CD4-positive, alpha-beta T cell treated with Interleukin-2 at 100 ng/mL for 4 hours (primary cell): Measurements from ENCODE around the gene CDK11B.
"Not testable (repeated sequence)": the region's sequence is repeated elsewhere in the genome, so short reads cannot be mapped to it uniquely, and the experiment has no call there.

Experiments used
- DNase-seq: peaks from one replicate; pipeline ENCODE4 v3.0.0-alpha.2; 2020; ENCODE audit warnings: low spot score

The CDK11B gene

DNA sequence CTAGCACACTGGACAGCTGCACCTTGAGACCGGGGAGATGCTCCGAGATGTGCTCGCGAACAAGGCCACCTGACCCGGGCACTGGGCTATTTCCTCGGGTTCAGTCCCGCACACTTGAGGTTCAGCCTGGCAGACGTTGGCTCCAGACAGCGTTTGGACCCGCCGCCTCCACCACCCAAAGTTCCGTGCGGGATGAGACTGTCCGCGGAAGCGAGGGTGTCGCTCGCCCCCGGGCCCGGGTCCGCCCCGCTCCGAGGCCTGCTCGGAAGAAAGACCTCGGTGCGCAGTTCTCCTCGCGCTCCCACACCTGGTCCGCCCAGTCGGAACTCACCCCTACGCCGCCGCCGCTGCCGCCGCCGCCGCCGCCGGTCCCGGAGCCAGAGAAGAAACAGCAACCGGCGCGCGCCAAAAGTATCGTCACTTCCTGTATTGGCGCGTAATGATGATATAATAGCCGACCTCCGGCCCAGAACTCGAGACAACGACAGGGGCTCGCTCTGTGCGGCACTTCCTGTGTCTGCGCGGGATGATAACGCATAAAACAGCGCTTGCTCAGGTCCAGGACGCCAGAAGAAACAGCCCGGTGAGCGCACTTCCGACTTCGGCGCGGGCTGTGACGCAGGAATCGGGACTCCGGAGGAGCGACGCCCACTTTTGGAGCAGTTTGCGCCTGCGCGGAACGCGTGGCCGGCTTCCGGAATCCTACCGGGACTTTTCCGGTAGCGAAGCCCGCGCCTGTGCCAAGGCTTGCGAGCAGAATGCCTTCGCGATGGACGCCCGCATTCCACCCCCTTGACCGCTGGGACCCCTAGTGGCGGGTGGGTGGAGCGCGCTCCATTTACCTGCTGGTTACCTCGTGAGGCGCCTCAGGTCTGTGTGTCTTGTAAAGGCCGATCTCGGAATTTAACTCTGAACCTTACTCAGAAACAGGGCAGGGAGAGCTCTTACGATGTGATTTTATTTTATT is at the start of gene CDK11B:
CDK11B (minus strand) TSS at position 422 of the 967 bp plus-strand sequence. CDS start 1,519 bp downstream, outside the sequence.
- peak; percentile 94 for DNase-seq

- not testable (repeated sequence) for DNase-seq
These were observed 49.1 kb upstream of the CDK11B start for GRCh38 chr1:1707897-1708296.

- not testable (repeated sequence) for DNase-seq
These were observed 48.4 kb upstream of the CDK11B start for GRCh38 chr1:1707241-1707640.

DNA sequence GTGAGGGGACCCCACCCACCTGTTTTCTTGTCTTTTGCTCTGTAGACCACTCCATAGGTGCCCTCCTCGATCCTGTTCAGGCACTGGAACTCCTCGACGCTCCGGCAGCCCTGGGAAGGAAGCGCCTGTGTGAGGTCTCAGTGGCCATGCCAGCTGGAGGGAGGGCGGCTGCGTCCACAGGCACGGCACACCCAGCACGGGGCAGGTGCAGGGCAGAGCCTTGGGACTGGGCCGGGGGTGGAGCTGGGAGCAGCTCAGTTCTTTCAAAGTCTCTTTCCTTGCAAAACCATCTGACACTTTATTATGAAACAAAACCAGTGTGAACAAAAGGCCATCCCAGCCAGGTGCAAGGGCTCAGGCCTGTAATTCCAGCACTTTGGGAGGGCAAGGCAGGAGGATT is 46.8 kb upstream of the CDK11B start:
- DNase-seq: not testable (repeated sequence)

GRCh38 chr1:1704284-1704957 is 45.6 kb upstream of the CDK11B start:
- not testable (repeated sequence) for DNase-seq

DNA sequence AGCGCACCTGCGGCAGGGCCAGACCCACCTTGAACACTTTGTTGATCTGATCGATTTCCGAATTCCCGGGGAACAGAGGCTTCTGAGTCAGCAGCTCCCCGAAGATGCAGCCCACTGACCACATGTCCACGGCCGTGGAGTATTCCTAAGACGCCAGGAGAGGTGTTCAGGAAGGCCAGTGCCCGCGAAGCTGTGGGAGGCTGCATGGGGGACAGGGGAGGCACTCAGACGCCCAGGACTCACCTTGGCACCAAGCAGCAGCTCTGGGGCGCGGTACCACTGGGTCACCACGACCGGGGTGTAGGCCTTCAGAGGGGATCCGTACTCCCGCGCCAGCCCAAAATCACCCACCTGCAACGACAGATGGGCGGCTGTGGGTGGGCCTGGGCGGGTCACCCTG is 45.0 kb upstream of the CDK11B start:
- no peak for DNase-seq

DNA sequence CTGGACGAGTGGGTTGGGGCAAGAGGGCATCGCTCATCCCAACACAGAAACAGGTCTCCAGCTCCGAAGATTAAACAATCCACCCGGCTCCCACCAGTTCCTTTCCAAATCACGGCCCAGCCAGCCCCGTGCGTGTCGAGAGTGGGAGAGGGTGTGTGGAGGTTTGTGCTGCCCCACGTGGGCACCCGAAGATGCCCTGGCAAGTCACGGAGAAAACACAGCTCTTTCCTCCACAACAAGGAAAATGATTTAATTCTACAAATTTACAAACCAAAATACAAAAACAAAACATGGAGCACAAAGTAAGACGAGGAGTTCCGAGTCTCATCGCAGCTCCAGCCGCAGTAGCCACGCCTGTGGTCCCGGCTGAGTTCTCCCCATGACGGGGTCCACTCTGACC is 43.7 kb upstream of the CDK11B start:
- DNase-seq: not testable (repeated sequence)

DNA sequence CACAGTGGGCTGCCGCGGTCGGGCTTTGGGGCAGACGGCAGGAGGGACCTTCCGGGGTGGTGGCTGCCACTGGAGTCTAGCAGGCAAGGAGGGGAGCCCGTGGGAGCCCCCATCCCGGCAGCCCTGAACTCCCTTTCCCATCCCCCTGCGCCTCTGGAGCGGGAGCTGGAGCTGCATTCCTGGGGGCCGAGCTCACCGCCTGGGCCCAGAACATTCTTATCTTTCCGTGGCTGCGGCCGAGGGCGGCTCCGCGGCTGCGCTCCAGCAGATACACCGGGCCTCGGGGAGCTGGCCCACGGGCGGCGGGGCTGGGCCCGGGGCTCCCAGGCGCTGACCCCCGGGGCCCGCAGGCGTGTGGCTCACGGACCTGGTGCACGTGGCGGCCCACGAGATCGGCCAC is 41.8 kb upstream of the CDK11B start:
- not testable (repeated sequence) for DNase-seq

DNA sequence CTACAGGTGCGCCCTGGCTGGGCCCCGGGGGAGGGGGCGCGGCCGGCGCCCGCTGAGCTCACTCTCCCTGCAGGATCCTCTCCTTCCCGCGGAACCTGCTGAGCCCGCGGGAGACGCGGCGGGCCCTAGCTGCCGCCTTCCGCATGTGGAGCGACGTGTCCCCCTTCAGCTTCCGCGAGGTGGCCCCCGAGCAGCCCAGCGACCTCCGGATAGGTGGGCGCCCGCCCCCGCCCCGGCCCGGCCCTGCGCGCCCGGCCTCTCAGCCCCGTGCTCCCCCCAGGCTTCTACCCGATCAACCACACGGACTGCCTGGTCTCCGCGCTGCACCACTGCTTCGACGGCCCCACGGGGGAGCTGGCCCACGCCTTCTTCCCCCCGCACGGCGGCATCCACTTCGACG is 41.3 kb upstream of the CDK11B start:
- not testable (repeated sequence) for DNase-seq

GRCh38 chr1:1699061-1699460 is 40.3 kb upstream of the CDK11B start:
- DNase-seq: not testable (repeated sequence)

DNA sequence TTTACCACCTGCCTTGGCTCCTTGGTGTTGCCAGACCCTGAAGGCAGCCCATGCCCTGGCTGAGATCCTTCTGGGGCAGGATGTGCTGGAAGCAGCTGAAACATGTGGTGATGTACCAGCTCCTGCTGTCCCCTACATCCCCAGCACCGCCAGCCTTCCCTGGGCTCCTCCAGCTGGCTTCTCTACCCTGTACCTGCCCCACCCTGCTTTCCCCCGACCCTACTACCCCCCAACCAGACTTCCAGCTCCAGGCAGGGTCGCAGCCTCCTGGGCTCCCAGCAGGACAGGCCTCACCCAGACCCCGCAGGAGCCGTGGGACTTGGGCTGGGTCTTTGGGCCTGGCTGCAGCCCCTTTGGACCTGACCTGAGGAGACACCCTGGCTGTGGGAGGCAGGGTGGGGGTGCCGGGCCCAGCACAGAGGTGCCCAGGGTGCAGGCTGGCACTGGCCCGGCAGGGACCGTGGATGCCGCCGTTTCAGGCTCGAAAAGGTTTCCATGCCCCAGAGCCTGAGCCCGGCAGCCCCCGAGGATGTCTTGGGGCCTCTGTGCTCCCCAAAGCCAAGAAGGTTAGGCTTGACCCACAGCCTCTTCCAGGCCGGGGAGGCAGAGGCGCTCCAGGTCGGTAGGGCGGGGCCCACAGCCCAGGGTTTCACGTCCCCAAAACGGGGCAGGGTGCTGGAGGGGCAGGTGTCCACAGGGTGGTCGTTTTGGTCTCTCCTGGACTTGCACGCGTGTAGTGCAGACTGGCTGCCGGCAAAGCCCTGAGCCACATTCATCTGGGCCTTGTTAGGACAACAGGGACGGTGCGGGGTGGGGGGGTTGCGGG is 38.8 kb upstream of the CDK11B start:
- DNase-seq: not testable (repeated sequence)

- not testable (repeated sequence) for DNase-seq
These were observed 37.9 kb upstream of the CDK11B start for GRCh38 chr1:1696431-1697357.

- peak; percentile 97 for DNase-seq
These were observed 34.2 kb upstream of the CDK11B start, which contains the start of gene SLC35E2B for GRCh38 chr1:1692714-1693647. Gene SLC35E2B (minus strand): TSS chr1:1692795. CDS start chr1:1676699, 16,096 bp downstream.

DNA sequence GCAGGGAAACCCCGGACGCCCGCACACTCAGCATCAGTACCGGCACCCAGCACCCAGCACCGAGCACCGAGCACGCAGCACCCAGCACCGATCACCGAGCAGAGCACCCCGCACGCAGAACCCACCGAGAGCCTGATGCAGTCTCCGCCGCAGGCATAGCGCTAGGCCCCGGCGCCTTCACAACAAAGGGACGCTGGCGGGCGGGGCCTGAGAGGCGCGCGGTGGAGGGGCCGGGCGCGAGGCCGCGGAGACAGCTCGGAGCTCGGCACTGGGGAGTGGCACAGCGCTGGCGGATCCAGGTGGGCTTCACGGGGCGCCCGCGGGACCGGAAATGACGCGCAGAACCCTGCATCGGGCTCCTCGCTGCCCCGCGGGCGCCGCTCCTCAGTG is 33.5 kb upstream of the CDK11B start:
- DNase-seq: not testable (repeated sequence)

DNA sequence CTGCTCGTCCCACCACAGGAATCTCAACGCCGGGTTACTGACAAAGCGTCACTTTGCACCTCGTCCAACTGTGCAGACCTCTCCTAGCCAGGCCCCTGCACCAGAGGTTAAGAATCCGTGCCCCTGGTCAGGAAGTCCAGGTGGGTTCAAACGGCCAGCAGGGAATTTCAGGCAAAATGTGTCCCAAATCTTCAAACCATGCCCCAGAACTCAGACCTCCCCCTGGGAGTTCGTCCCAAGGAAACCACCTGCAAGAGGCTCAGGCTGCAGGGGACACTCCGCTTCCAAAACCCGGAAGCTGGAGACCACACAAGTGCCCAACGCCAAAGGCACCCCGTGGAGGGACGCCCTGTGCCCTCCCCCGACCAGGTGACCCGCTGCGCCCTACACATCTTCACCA is 32.6 kb upstream of the CDK11B start:
- not testable (repeated sequence) for DNase-seq

DNA sequence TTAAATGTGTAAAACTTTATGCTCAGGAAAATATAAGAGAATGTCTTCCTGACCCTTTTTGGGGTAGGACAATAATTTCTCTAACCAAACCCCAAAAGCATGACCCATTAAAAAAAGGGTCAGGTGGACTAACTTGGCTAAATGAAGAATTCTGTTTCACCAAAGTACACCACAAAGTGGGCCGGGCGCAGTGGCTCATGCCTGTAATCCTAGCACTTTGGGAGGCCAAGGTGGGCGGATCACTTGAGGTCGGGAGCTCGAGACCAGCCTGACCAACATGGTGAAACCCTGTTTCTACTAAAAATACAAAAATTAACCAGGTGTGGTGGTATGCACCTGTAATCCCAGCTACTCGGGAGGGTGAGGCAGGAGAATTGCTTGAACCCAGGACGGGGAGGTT is 30.7 kb upstream of the CDK11B start:
- DNase-seq: not testable (repeated sequence)

DNA sequence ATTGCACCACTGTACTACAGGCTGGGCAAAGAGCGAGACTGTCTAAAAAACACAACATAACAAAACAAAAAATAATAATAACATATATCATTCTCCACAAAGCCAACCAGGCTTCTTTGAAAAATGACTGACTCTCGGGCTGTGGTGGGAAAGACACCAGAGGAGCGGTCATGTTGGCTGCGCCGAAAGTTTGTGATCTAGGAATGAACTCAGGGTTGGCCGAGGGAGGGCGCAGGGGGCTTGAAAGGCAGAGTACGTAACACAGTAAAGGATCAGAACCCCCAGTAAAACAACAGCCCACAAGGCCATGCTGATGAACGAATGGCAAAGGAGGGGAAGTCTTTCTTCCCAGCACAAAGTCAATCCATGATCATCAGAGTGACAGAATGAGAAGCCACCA is 29.0 kb upstream of the CDK11B start:
- DNase-seq: no peak

GRCh38 chr1:1684031-1684681 is 25.4 kb upstream of the CDK11B start:
- no peak for DNase-seq
